ENCODE results near the gene JARID2.

DNA sequence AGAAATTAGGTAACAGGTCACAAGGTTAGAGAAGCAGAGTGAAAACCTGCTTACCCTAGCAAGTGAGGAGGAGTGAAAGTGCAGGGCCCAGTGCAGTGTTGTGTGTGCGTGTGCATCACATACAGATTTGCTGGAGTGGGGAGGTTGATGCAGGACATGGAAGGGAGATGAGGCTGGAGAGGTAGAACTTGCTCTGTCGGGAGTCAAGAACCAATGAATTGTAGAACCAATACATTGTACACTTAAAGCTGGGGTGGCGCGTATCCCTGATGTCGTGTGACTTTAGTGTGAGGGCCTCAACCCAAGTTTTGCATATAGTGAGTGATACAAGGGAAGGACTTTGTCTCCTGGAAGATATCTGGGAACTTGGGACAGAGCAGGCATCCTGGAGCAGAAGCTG lies 48.6 kb downstream of the JARID2 start:
- TF ChIP-seq CTCF (IDR thresholded peaks at IDR 0.05) (no peak), EP300 (IDR thresholded peaks at IDR 0.05) (no peak), POLR2AphosphoS5 (IDR thresholded peaks at IDR 0.05) (no peak)

Data from suprapubic skin (tissue), 4 donors.